ENCODE measurements around the gene OPCML. TPM values are rescaled to one million over a fixed set of nuclear protein-coding genes. Genes with fewer than 3 reads are reported as not detected.

The OPCML gene
- total RNA-seq, 1 experiment from 2014 or later: not detected

- Histone ChIP-seq H4K20me1 (ENCODE audit: low read length) (no peaks in the 10 kb centered on the region), H3F3A (ENCODE audit: low read length, unreplicated experiment) (no peaks in the 10 kb centered on the region), H3K27me3 (ENCODE audit: low read length) (no peaks in the 10 kb centered on the region), H2AFZ (ENCODE audit: low read length) (no peak overlapping the region), H3K9ac (ENCODE audit: low read length) (no peak overlapping the region), H3K9me3 (ENCODE audit: low read length) (peaks cover 18% of the 10 kb centered on the region; the same call in 1 of the 2 replicates), H3K4me2 (ENCODE audit: low read length) (no peak overlapping the region), H3K4me1 (ENCODE audit: insufficient read depth, low read length) (no peaks in the 10 kb centered on the region), H3K79me2 (ENCODE audit: low read length) (no peaks in the 10 kb centered on the region), H3K4me3 (ENCODE audit: low read length) (no peak overlapping the region), H3K9me2 (replicated peaks; ENCODE audit: low read length) (no peaks in the 10 kb centered on the region), H3K27ac (ENCODE audit: low read length) (no peak overlapping the region), H3K36me3 (ENCODE audit: low read depth, low read length) (no peaks in the 10 kb centered on the region)
- POLR2A ChIA-PET (ENCODE audit: unreplicated experiment): no interaction called here
- BruUV-seq (replicated peaks): no TSS peak
- DNase-seq: no peak
- intact Hi-C loops (cut with micrococcal nuclease): no loop called here
- no peak for TF ChIP-seq CTCF (conservative IDR thresholded peaks at IDR 0.05; ENCODE audit: low read depth, low read length)
- no peak for TF ChIP-seq EZH2phosphoT487 (IDR thresholded peaks at IDR 0.05; ENCODE audit: borderline replicate concordance, low read length)
- no peak for TF ChIP-seq EZH2 (IDR thresholded peaks at IDR 0.05; ENCODE audit: low read length, unreplicated experiment)
- CTCF ChIA-PET: no interaction called here
- no peak for ATAC-seq
These were observed 15.7 kb upstream of the OPCML start for GRCh38 chr11:133547808-133548494.

GRCh38 chr11:133545199-133545803 is 13.0 kb upstream of the OPCML start:
- H3K4me1 ChIP-seq (ENCODE audit: insufficient read depth, low read length): no peaks in the 10 kb centered on the region
- TF ChIP-seq CTCF (conservative IDR thresholded peaks at IDR 0.05; ENCODE audit: low read depth, low read length) (no peak), EZH2phosphoT487 (IDR thresholded peaks at IDR 0.05; ENCODE audit: borderline replicate concordance, low read length) (no peak), EZH2 (IDR thresholded peaks at IDR 0.05; ENCODE audit: low read length, unreplicated experiment) (no peak)
- no peaks in the 10 kb centered on the region for H3K27me3 ChIP-seq (ENCODE audit: low read length)
- no peaks in the 10 kb centered on the region for H3K36me3 ChIP-seq (ENCODE audit: low read depth, low read length)
- ChIA-PET CTCF (no interaction called here), POLR2A (ENCODE audit: unreplicated experiment) (no interaction called here)
- H3K4me3 ChIP-seq (ENCODE audit: low read length): no peak overlapping the region
- no peak overlapping the region for H3K9ac ChIP-seq (ENCODE audit: low read length)
- ATAC-seq: no peak
- no TSS peak for BruUV-seq (replicated peaks)
- H2AFZ ChIP-seq (ENCODE audit: low read length): no peak overlapping the region
- intact Hi-C loops (cut with micrococcal nuclease): no loop called here
- H3K4me2 ChIP-seq (ENCODE audit: low read length): no peak overlapping the region
- no peaks in the 10 kb centered on the region for H3K9me2 ChIP-seq (replicated peaks; ENCODE audit: low read length)
- no peak overlapping the region for H3K27ac ChIP-seq (ENCODE audit: low read length)
- H3K9me3 ChIP-seq (ENCODE audit: low read length): 0 out of 2 replicates have a peak, but pooled peaks cover 15% of the 10 kb centered on the region
- H3F3A ChIP-seq (ENCODE audit: low read length, unreplicated experiment): no peaks in the 10 kb centered on the region
- no peaks in the 10 kb centered on the region for H3K79me2 ChIP-seq (ENCODE audit: low read length)
- no peaks in the 10 kb centered on the region for H4K20me1 ChIP-seq (ENCODE audit: low read length)
- no peak for DNase-seq

- ChIA-PET POLR2A (ENCODE audit: unreplicated experiment) (no interaction called here), CTCF (no interaction called here)
- Histone ChIP-seq H3K9me2 (replicated peaks; ENCODE audit: low read length) (no peaks in the 10 kb centered on the region), H3K9ac (ENCODE audit: low read length) (no peak overlapping the region), H3K4me3 (ENCODE audit: low read length) (no peak overlapping the region), H3F3A (ENCODE audit: low read length, unreplicated experiment) (no peaks in the 10 kb centered on the region), H3K9me3 (ENCODE audit: low read length) (0 out of 2 replicates have a peak, but pooled peaks cover 14% of the 10 kb centered on the region), H4K20me1 (ENCODE audit: low read length) (no peaks in the 10 kb centered on the region), H2AFZ (ENCODE audit: low read length) (no peak overlapping the region), H3K27ac (ENCODE audit: low read length) (no peak overlapping the region), H3K27me3 (ENCODE audit: low read length) (no peaks in the 10 kb centered on the region), H3K79me2 (ENCODE audit: low read length) (no peaks in the 10 kb centered on the region), H3K4me2 (ENCODE audit: low read length) (no peak overlapping the region), H3K4me1 (ENCODE audit: insufficient read depth, low read length) (no peaks in the 10 kb centered on the region), H3K36me3 (ENCODE audit: low read depth, low read length) (no peaks in the 10 kb centered on the region)
- ATAC-seq (no peak), DNase-seq (no peak)
- no peak for TF ChIP-seq CTCF (conservative IDR thresholded peaks at IDR 0.05; ENCODE audit: low read depth, low read length)
- TF ChIP-seq EZH2 (IDR thresholded peaks at IDR 0.05; ENCODE audit: low read length, unreplicated experiment): no peak
- no peak for TF ChIP-seq EZH2phosphoT487 (IDR thresholded peaks at IDR 0.05; ENCODE audit: borderline replicate concordance, low read length)
- BruUV-seq (replicated peaks): no TSS peak
- intact Hi-C loops (cut with micrococcal nuclease): no loop called here
These were observed 9.4 kb upstream of the OPCML start for GRCh38 chr11:133541720-133542095.

All from PC-3 (cell line).